Neural progenitor cell (in vitro differentiated cells): ENCODE measurements around the gene AIMP1.

ENCODE experiments used
- CTCF ChIP-seq: fragments of 200-600 bp; sonication (generic); IDR thresholded peaks from 2 replicates; pipeline ENCODE4 v1.5.1; 2017; ENCODE audit warnings: antibody characterized with exemption, mild to moderate bottlenecking
- EZH2 ChIP-seq: fragments of 200-600 bp; sonication (generic); IDR thresholded peaks from 2 replicates; pipeline ENCODE4 v1.6.1; 2017; ENCODE audit warnings: antibody characterized with exemption, mild to moderate bottlenecking, moderate library complexity

DNA sequence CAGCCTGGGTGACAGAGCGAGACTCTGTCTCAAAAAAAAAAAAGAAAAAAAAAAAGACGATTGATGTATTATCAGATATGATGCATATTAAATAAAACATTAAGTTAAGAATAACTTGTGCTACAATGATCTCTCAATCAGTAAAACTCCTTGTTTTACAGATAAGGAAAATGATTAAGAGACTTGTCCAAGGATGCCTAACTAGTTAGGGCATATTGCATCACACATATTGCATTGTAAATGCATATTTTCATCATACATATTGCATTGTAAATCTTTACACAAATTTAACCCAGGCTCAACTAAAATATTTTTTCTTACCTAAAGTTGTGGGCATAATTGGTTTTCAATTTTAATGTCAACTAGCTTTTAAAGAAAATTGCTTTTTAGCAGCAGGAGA, 26.6 kb upstream of the AIMP1 start:
- TF ChIP-seq CTCF (no peak), EZH2 (no peak)
